RPMI7951 (cell line): ENCODE measurements around the gene SIM1. TPM values are rescaled to one million over a fixed set of nuclear protein-coding genes. Genes with fewer than 3 reads are reported as not detected.
A peak's percentile ranks its signal among the peaks of the same experiment; 100 is the strongest.

ENCODE experiments used
- DNase-seq: peaks from one replicate; pipeline ENCODE4 v3.0.0-alpha.2; 2012; ENCODE audit warnings: low read depth
- total RNA-seq: library from RNA; depleted of rRNA; stranded (reverse); fragments of >200 nt; shearing (Covaris generic); gene quantifications from 2 replicates; pipeline ENCODE4 v1.2.3, GENCODE V29; 2014; rRNA removed

The SIM1 gene
- total RNA-seq = not detected in 2 replicates

- DNase-seq = peak; percentile 83
These were observed at the start of gene SIM1 for GRCh38 chr6:100464903-100465700. SIM1 (minus strand) TSS chr6:100464921; CDS start chr6:100463468, 1,453 bp downstream.

- peak; percentile 57 for DNase-seq
These were observed 47.6 kb upstream of the SIM1 start for GRCh38 chr6:100512203-100512862.

GRCh38 chr6:100509101-100509500 is 44.4 kb upstream of the SIM1 start:
- no peak for DNase-seq

- no peak for DNase-seq
These were observed 41.9 kb upstream of the SIM1 start for GRCh38 chr6:100506651-100507050.

- DNase-seq = peak; percentile 69
These were observed 40.3 kb upstream of the SIM1 start for GRCh38 chr6:100504786-100505737.

GRCh38 chr6:100503043-100503705 is 38.5 kb upstream of the SIM1 start:
- DNase-seq = no peak

- DNase-seq = no peak
These were observed 28.6 kb upstream of the SIM1 start for GRCh38 chr6:100493206-100493888.

- no peak for DNase-seq
These were observed 27.4 kb upstream of the SIM1 start for GRCh38 chr6:100491952-100492670.

- DNase-seq = no peak
These were observed 25.3 kb upstream of the SIM1 start for GRCh38 chr6:100490065-100490464.

GRCh38 chr6:100488244-100488643 is 23.5 kb upstream of the SIM1 start:
- no peak for DNase-seq

GRCh38 chr6:100487638-100488037 is 22.9 kb upstream of the SIM1 start:
- no peak for DNase-seq

- no peak for DNase-seq
These were observed 20.5 kb upstream of the SIM1 start for GRCh38 chr6:100485268-100485667.

- DNase-seq = no peak
These were observed 19.8 kb upstream of the SIM1 start for GRCh38 chr6:100484474-100484873.

GRCh38 chr6:100482698-100483097 is 18.0 kb upstream of the SIM1 start:
- DNase-seq = no peak

- peak; percentile 43 for DNase-seq
These were observed 14.7 kb upstream of the SIM1 start for GRCh38 chr6:100479179-100480035.

- peak; percentile 47 for DNase-seq
These were observed 11.0 kb upstream of the SIM1 start for GRCh38 chr6:100475554-100476320.

- no peak for DNase-seq
These were observed 8.5 kb upstream of the SIM1 start for GRCh38 chr6:100473182-100473581.

GRCh38 chr6:100472674-100473073 is 8.0 kb upstream of the SIM1 start:
- DNase-seq = peak; percentile 55
